Measurements from ENCODE around the gene SH3BP1. TPM values are rescaled to one million over a fixed set of nuclear protein-coding genes. Genes with fewer than 3 reads are reported as not detected.

SH3BP1 gene
- polyA plus RNA-seq, 1 donor from 2014 or later: 0.63 TPM

DNA sequence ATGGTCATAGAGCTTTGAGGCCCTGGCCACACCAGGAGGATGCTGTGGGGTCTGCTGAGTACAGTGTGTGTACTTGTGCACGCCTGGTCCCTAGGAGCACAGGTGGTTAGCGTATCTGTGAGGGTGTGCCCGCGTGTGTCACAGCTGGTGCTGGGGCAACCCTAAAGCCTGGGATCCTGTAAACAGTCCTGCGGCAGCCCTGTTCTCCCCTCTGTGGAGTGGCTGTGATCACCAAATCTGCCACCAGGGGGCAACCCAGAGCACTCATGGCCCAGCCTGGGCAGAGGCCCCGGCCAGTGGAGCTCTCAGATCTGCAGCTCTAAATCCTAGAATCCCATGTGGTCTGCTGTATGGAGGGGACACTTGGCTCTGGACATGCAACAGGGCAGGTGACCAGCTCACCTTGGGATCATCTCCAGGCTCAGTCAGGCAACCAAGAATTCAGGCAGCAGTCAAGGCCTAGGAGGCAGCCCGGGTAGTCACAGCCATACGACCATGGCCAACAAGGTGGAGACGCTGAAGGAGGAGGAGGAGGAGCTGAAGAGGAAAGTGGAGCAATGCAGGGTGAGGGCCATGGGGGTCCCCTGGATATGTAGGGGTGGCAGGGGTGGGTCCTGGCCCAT, 3.9 kb downstream of the SH3BP1 start:
- no peaks in the 10 kb centered on the region for H3K9me3 ChIP-seq (ENCODE audit: low read length)
- H3K4me2 ChIP-seq (ENCODE audit: low read length): no peak overlapping the region
- H3K36me3 ChIP-seq (ENCODE audit: insufficient read depth, low read length): no peaks in the 10 kb centered on the region
- no peak overlapping the region for H3K27ac ChIP-seq (ENCODE audit: low read length)
- H4K20me1 ChIP-seq (ENCODE audit: insufficient read depth): no peaks in the 10 kb centered on the region
- no peak overlapping the region for H2AFZ ChIP-seq (ENCODE audit: low read depth, low read length)
- peaks cover 15% of the 10 kb centered on the region for H3K27me3 ChIP-seq (ENCODE audit: insufficient read depth, low read depth, low read length)
- no peaks in the 10 kb centered on the region for H3K9me2 ChIP-seq (ENCODE audit: insufficient read depth, low read length)
- no peak overlapping the region for H3K4me3 ChIP-seq (ENCODE audit: low read length)
- H3K79me2 ChIP-seq (replicated peaks; ENCODE audit: insufficient read depth, low read length): no peaks in the 10 kb centered on the region
- no peaks in the 10 kb centered on the region for H3F3A ChIP-seq (ENCODE audit: insufficient read depth, low read length, poor library complexity, severe bottlenecking)
- no peak overlapping the region for H3K9ac ChIP-seq (ENCODE audit: low read length)
- TF ChIP-seq, protein P1, sequence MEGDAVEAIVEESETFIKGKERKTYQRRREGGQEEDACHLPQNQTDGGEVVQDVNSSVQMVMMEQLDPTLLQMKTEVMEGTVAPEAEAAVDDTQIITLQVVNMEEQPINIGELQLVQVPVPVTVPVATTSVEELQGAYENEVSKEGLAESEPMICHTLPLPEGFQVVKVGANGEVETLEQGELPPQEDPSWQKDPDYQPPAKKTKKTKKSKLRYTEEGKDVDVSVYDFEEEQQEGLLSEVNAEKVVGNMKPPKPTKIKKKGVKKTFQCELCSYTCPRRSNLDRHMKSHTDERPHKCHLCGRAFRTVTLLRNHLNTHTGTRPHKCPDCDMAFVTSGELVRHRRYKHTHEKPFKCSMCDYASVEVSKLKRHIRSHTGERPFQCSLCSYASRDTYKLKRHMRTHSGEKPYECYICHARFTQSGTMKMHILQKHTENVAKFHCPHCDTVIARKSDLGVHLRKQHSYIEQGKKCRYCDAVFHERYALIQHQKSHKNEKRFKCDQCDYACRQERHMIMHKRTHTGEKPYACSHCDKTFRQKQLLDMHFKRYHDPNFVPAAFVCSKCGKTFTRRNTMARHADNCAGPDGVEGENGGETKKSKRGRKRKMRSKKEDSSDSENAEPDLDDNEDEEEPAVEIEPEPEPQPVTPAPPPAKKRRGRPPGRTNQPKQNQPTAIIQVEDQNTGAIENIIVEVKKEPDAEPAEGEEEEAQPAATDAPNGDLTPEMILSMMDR (IDR thresholded peaks at IDR 0.05; ENCODE audit: poor library complexity, severe bottlenecking): peak; percentile 85
- TF ChIP-seq RAD21 (conservative IDR thresholded peaks at IDR 0.05) (peak; percentile 69), SMC3 (conservative IDR thresholded peaks at IDR 0.05; ENCODE audit: poor library complexity) (peak; percentile 80), TAF1 (IDR thresholded peaks at IDR 0.05; ENCODE audit: low read depth) (no peak)

DNA sequence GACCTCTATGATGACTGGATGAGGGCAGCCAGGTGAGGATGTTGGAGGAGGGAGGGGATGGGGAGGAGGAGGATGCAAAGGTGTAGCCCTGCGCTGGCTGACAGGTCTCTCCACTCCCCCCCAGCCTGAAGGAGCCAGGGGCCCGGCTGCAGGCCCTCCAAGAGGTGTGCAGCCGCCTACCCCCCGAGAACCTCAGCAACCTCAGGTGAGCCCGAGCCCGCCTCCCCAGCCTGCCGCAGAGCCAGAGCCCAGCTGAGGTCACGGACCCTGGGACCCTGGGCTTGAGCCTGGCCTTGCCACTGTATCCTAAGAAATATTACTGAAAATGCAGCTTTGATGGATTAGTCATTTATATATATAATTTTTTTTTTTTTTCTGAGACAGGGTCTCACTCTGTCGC, 7.8 kb downstream of the SH3BP1 start:
- Histone ChIP-seq H3K9ac (ENCODE audit: low read length) (no peak overlapping the region), H3K27ac (ENCODE audit: low read length) (no peak overlapping the region), H2AFZ (ENCODE audit: low read depth, low read length) (no peak overlapping the region), H3K4me3 (ENCODE audit: low read length) (no peak overlapping the region), H3K36me3 (ENCODE audit: insufficient read depth, low read length) (no peaks in the 10 kb centered on the region), H3K27me3 (ENCODE audit: insufficient read depth, low read depth, low read length) (no peaks in the 10 kb centered on the region), H3K79me2 (replicated peaks; ENCODE audit: insufficient read depth, low read length) (no peaks in the 10 kb centered on the region), H3K4me2 (ENCODE audit: low read length) (no peak overlapping the region), H3K9me3 (ENCODE audit: low read length) (no peaks in the 10 kb centered on the region), H3F3A (ENCODE audit: insufficient read depth, low read length, poor library complexity, severe bottlenecking) (no peaks in the 10 kb centered on the region), H3K9me2 (ENCODE audit: insufficient read depth, low read length) (no peaks in the 10 kb centered on the region), H4K20me1 (ENCODE audit: insufficient read depth) (no peaks in the 10 kb centered on the region)
- no peak for TF ChIP-seq TAF1 (IDR thresholded peaks at IDR 0.05; ENCODE audit: low read depth)
- TF ChIP-seq RAD21 (conservative IDR thresholded peaks at IDR 0.05): no peak
- TF ChIP-seq POLR2AphosphoS5 (IDR thresholded peaks at IDR 0.05): no peak
- TF ChIP-seq, protein P2, sequence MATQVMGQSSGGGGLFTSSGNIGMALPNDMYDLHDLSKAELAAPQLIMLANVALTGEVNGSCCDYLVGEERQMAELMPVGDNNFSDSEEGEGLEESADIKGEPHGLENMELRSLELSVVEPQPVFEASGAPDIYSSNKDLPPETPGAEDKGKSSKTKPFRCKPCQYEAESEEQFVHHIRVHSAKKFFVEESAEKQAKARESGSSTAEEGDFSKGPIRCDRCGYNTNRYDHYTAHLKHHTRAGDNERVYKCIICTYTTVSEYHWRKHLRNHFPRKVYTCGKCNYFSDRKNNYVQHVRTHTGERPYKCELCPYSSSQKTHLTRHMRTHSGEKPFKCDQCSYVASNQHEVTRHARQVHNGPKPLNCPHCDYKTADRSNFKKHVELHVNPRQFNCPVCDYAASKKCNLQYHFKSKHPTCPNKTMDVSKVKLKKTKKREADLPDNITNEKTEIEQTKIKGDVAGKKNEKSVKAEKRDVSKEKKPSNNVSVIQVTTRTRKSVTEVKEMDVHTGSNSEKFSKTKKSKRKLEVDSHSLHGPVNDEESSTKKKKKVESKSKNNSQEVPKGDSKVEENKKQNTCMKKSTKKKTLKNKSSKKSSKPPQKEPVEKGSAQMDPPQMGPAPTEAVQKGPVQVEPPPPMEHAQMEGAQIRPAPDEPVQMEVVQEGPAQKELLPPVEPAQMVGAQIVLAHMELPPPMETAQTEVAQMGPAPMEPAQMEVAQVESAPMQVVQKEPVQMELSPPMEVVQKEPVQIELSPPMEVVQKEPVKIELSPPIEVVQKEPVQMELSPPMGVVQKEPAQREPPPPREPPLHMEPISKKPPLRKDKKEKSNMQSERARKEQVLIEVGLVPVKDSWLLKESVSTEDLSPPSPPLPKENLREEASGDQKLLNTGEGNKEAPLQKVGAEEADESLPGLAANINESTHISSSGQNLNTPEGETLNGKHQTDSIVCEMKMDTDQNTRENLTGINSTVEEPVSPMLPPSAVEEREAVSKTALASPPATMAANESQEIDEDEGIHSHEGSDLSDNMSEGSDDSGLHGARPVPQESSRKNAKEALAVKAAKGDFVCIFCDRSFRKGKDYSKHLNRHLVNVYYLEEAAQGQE (IDR thresholded peaks at IDR 0.05; ENCODE audit: borderline replicate concordance): no peak
- TF ChIP-seq EZH2 (IDR thresholded peaks at IDR 0.05; ENCODE audit: borderline replicate concordance, insufficient read depth, low read length, poor library complexity, severe bottlenecking): no peak
- TF ChIP-seq EP300 (conservative IDR thresholded peaks at IDR 0.05; ENCODE audit: poor library complexity, severe bottlenecking): no peak
- TF ChIP-seq, protein P1 (IDR thresholded peaks at IDR 0.05; ENCODE audit: poor library complexity, severe bottlenecking): no peak
- TF ChIP-seq SMC3 (conservative IDR thresholded peaks at IDR 0.05; ENCODE audit: poor library complexity): no peak
- TF ChIP-seq MXI1 (conservative IDR thresholded peaks at IDR 0.05; ENCODE audit: poor library complexity, severe bottlenecking): no peak

All from neural cell (in vitro differentiated cells).